Peyer's patch (tissue), 4 donors: ENCODE measurements around the gene SAA2. TPM values are rescaled to one million over a fixed set of nuclear protein-coding genes. Genes with fewer than 3 reads are reported as not detected.

Source experiments
- DNase-seq, 3 donors: peaks; one replicate each; pipeline ENCODE4 v3.0.0-alpha.2; 2017 to 2019
- H3K27ac ChIP-seq, 4 donors: fragments of 200-600 bp; sonication (generic); one replicate each; pipeline ENCODE4 v1.5.1; 2016 to 2019
- H3K27me3 ChIP-seq, 2 donors: fragments of 200-600 bp; sonication (generic); one replicate each; pipeline ENCODE4 v1.5.1; 2019
- H3K36me3 ChIP-seq, 3 donors: fragments of 200-600 bp; sonication (generic); one replicate each; pipeline ENCODE4 v1.5.1; 2016 to 2019
- H3K4me1 ChIP-seq, 4 donors: fragments of 200-600 bp; sonication (generic); one replicate each; pipeline ENCODE4 v1.5.1; 2016 to 2019
- H3K4me3 ChIP-seq, 4 donors: fragments of 200-600 bp; sonication (generic); 1 replicate in 3 of 4; 2 replicates in 1 of 4; pipeline ENCODE4 v1.5.1; 2016 to 2019; ENCODE audit warnings: mild to moderate bottlenecking in 1 of 4
- H3K9me3 ChIP-seq, 4 donors: fragments of 200-600 bp; sonication (generic); one replicate each; pipeline ENCODE4 v1.5.1; 2016 to 2019; ENCODE audit warnings: mild to moderate bottlenecking in 1 of 4
- POLR2A ChIP-seq, 2 donors: fragments of 450-650 bp; IDR thresholded peaks; one replicate each; pipeline ENCODE4 v1.5.1; 2017; ENCODE audit warnings: antibody characterized with exemption in 2 of 2, mild to moderate bottlenecking in 2 of 2, moderate library complexity in 2 of 2
- total RNA-seq, 4 donors: library from RNA; depleted of rRNA; stranded (reverse); fragments of >200 nt; gene quantifications; one replicate each; pipeline ENCODE4 v1.1.0, GENCODE V29; 2016
- TF ChIP-seq, protein P1 (sequence below), 6 experiments: fragments of 450-650 bp in 4 of 6; fragments of 200-600 bp in 2 of 6; sonication (generic) in 1 of 6; IDR thresholded peaks; one replicate each; pipeline ENCODE4 v1.5.1; 2017 to 2019; ENCODE audit warnings: antibody characterized with exemption in 6 of 6, mild to moderate bottlenecking in 3 of 6, moderate library complexity in 1 of 6

The SAA2 gene
- total RNA-seq, 4 donors from 2014 or later, result 3.9 TPM; not detected in 3

GRCh38 chr11:18230859-18231258, 17.6 kb downstream of the SAA2 start:
- no peak for TF ChIP-seq POLR2A (IDR thresholded peaks at IDR 0.05)
- TF ChIP-seq, protein P1, sequence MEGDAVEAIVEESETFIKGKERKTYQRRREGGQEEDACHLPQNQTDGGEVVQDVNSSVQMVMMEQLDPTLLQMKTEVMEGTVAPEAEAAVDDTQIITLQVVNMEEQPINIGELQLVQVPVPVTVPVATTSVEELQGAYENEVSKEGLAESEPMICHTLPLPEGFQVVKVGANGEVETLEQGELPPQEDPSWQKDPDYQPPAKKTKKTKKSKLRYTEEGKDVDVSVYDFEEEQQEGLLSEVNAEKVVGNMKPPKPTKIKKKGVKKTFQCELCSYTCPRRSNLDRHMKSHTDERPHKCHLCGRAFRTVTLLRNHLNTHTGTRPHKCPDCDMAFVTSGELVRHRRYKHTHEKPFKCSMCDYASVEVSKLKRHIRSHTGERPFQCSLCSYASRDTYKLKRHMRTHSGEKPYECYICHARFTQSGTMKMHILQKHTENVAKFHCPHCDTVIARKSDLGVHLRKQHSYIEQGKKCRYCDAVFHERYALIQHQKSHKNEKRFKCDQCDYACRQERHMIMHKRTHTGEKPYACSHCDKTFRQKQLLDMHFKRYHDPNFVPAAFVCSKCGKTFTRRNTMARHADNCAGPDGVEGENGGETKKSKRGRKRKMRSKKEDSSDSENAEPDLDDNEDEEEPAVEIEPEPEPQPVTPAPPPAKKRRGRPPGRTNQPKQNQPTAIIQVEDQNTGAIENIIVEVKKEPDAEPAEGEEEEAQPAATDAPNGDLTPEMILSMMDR (IDR thresholded peaks at IDR 0.05), result no peak
- Histone ChIP-seq H3K36me3 (no peaks in the 10 kb centered on the region), H3K27me3 (no peaks in the 10 kb centered on the region), H3K4me1 (peaks cover 0 to 4% (median 0%) of the 10 kb centered on the region in 4 donors), H3K27ac (no peak overlapping the region), H3K4me3 (no peak overlapping the region), H3K9me3 (no peaks in the 10 kb centered on the region)
- no peak for DNase-seq

GRCh38 chr11:18229501-18229900, 19.0 kb downstream of the SAA2 start:
- Histone ChIP-seq H3K4me3 (no peak overlapping the region), H3K9me3 (no peaks in the 10 kb centered on the region), H3K27ac (peak overlapping the region in 2 of 4 donors; percentile 21 to 66), H3K36me3 (no peaks in the 10 kb centered on the region), H3K4me1 (peaks cover 0 to 4% (median 0%) of the 10 kb centered on the region in 4 donors), H3K27me3 (no peaks in the 10 kb centered on the region)
- peak in 1 of 3 donors; percentile 34 for DNase-seq
- TF ChIP-seq, protein P1 (IDR thresholded peaks at IDR 0.05), result no peak
- no peak for TF ChIP-seq POLR2A (IDR thresholded peaks at IDR 0.05)

DNA sequence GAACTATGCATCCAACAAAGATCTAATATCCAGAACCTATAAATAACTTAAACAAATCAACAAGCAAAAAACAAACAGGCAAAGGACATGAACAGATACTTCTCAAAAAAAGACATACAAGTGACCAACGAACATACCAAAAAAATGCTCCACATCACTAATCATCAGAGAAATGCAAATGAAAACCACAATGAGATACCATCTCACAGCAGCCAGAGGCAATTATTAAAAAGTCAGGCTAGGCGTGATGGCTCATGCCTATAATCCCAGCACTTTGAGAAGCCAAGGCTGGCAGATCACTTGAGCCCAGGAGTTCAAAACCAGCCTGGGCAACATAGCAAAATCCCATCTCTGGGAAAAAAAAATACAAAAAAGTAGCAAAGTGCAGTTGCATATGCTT, 22.6 kb downstream of the SAA2 start:
- no peak for TF ChIP-seq POLR2A (IDR thresholded peaks at IDR 0.05)
- TF ChIP-seq, protein P1 (IDR thresholded peaks at IDR 0.05), result no peak
- DNase-seq, result no peak
- no peaks in the 10 kb centered on the region for H3K27me3 ChIP-seq
- no peak overlapping the region for H3K27ac ChIP-seq
- H3K4me3 ChIP-seq, result no peak overlapping the region
- H3K36me3 ChIP-seq, result no peaks in the 10 kb centered on the region
- no peaks in the 10 kb centered on the region for H3K9me3 ChIP-seq
- H3K4me1 ChIP-seq, result peaks cover 0 to 4% (median 0%) of the 10 kb centered on the region in 4 donors

GRCh38 chr11:18223591-18224387, 24.7 kb downstream of the SAA2 start:
- no peaks in the 10 kb centered on the region for H3K9me3 ChIP-seq
- no peak overlapping the region for H3K27ac ChIP-seq
- H3K27me3 ChIP-seq, result no peaks in the 10 kb centered on the region
- no peak overlapping the region for H3K4me3 ChIP-seq
- no peak for DNase-seq
- no peaks in the 10 kb centered on the region for H3K36me3 ChIP-seq
- H3K4me1 ChIP-seq, result no peaks in the 10 kb centered on the region
- TF ChIP-seq, protein P1 (IDR thresholded peaks at IDR 0.05), result no peak
- no peak for TF ChIP-seq POLR2A (IDR thresholded peaks at IDR 0.05)

DNA sequence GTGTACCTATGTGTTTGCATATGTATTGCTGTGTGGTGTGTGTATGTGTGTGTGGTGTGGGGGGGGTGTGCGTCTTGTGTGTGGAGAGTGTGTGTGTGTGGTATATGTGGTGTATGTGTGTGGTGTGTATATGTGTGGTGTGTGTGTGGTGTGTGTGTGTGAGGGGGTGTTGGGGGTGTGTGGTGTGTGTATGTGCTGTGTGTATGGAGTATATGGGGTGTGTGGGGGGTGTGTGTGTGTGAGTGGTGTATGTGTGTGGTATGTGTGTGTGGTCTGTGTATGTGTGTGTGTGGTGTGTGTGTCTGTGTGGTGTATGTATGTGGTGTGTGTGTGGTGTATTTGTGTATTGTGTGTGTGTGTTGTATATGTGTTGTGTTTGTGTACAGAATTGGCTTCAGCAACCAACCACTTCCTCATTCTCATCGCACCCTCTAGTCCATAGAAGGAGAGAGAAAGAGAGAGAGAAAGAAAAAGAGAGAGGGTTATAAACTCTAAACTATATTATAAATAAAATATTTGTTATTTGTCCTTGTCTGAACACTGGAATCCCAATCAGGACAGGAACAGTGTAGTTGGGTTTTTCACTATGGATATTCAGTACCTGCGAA, 25.6 kb downstream of the SAA2 start:
- no peak overlapping the region for H3K27ac ChIP-seq
- H3K4me1 ChIP-seq, result no peaks in the 10 kb centered on the region
- no peaks in the 10 kb centered on the region for H3K27me3 ChIP-seq
- H3K9me3 ChIP-seq, result no peaks in the 10 kb centered on the region
- no peaks in the 10 kb centered on the region for H3K36me3 ChIP-seq
- no peak for TF ChIP-seq POLR2A (IDR thresholded peaks at IDR 0.05)
- TF ChIP-seq, protein P1 (IDR thresholded peaks at IDR 0.05), result no peak
- no peak for DNase-seq
- H3K4me3 ChIP-seq, result no peak overlapping the region
